HEK293 (cell line): Measurements from ENCODE around the gene SAP25.

Source experiments
- IKZF3 ChIP-seq: fragments of 450-650 bp; IDR thresholded peaks from 2 replicates; pipeline ENCODE4 v1.5.0; 2018; ENCODE audit warnings: missing biosample characterization, mild to moderate bottlenecking, missing genetic modification characterization, moderate library complexity
- INSM2 ChIP-seq: fragments of 450-650 bp; formaldehyde crosslinking; IDR thresholded peaks from 2 replicates; pipeline ENCODE4 v1.5.1; 2016; ENCODE audit warnings: missing biosample characterization, missing genetic modification characterization
- KLF17 ChIP-seq: fragments of 450-650 bp; formaldehyde crosslinking; IDR thresholded peaks from 2 replicates; pipeline ENCODE4 v1.5.1; 2016; ENCODE audit warnings: missing biosample characterization, missing genetic modification characterization
- KLF9 ChIP-seq: fragments of 450-650 bp; formaldehyde crosslinking; IDR thresholded peaks from 2 replicates; pipeline ENCODE4 v1.5.1; 2016; ENCODE audit warnings: missing biosample characterization, missing genetic modification characterization, low read depth
- MZF1 ChIP-seq: fragments of 450-650 bp; formaldehyde crosslinking; IDR thresholded peaks from 2 replicates; pipeline ENCODE4 v1.5.1; 2017; ENCODE audit warnings: missing biosample characterization, missing genetic modification characterization, borderline replicate concordance
- PATZ1 ChIP-seq: fragments of 450-650 bp; formaldehyde crosslinking; IDR thresholded peaks from 2 replicates; pipeline ENCODE4 v1.5.1; 2016; ENCODE audit warnings: missing biosample characterization, missing genetic modification characterization
- PRDM2 ChIP-seq: fragments of 450-650 bp; formaldehyde crosslinking; IDR thresholded peaks from 2 replicates; pipeline ENCODE4 v1.5.1; 2016; ENCODE audit warnings: missing biosample characterization, missing genetic modification characterization, borderline replicate concordance
- ZBTB1 ChIP-seq: fragments of 450-650 bp; formaldehyde crosslinking; IDR thresholded peaks from 2 replicates; pipeline ENCODE4 v1.5.1; 2016; ENCODE audit warnings: missing biosample characterization, missing genetic modification characterization
- ZBTB48 ChIP-seq: fragments of 450-650 bp; formaldehyde crosslinking; IDR thresholded peaks from 2 replicates; pipeline ENCODE4 v1.5.1; 2016; ENCODE audit warnings: missing biosample characterization, missing genetic modification characterization
- ZBTB7A ChIP-seq: fragments of 450-650 bp; formaldehyde crosslinking; IDR thresholded peaks from 2 replicates; pipeline ENCODE4 v1.5.1; 2016; ENCODE audit warnings: low read depth, missing biosample characterization, missing genetic modification characterization
- ZIC2 ChIP-seq: fragments of 450-650 bp; formaldehyde crosslinking; IDR thresholded peaks from 2 replicates; pipeline ENCODE4 v1.5.1; 2016; ENCODE audit warnings: missing biosample characterization, missing genetic modification characterization
- ZNF155 ChIP-seq: fragments of 450-650 bp; formaldehyde crosslinking; IDR thresholded peaks from 2 replicates; pipeline ENCODE4 v1.5.1; 2016; ENCODE audit warnings: missing biosample characterization, missing genetic modification characterization
- ZNF2 ChIP-seq: fragments of 450-650 bp; formaldehyde crosslinking; IDR thresholded peaks from 2 replicates; pipeline ENCODE4 v1.5.1; 2016; ENCODE audit warnings: missing biosample characterization, missing genetic modification characterization
- ZNF449 ChIP-seq: fragments of 450-650 bp; formaldehyde crosslinking; IDR thresholded peaks from 2 replicates; pipeline ENCODE4 v1.5.1; 2017; ENCODE audit warnings: missing biosample characterization, mild to moderate bottlenecking, missing genetic modification characterization, moderate library complexity
- ZNF555 ChIP-seq: fragments of 450-650 bp; formaldehyde crosslinking; conservative IDR thresholded peaks from 2 replicates; pipeline ENCODE4 v1.5.1; 2017; ENCODE audit warnings: missing biosample characterization, mild to moderate bottlenecking, missing genetic modification characterization, inconsistent platforms
- ZNF600 ChIP-seq: fragments of 450-650 bp; formaldehyde crosslinking; IDR thresholded peaks from 2 replicates; pipeline ENCODE4 v1.5.1; 2016; ENCODE audit warnings: missing biosample characterization, missing genetic modification characterization
- ZNF654 ChIP-seq: fragments of 450-650 bp; formaldehyde crosslinking; IDR thresholded peaks from 2 replicates; pipeline ENCODE4 v1.5.1; 2016; ENCODE audit warnings: low read depth, missing biosample characterization, missing genetic modification characterization
- ZNF664 ChIP-seq: fragments of 450-650 bp; formaldehyde crosslinking; IDR thresholded peaks from 2 replicates; pipeline ENCODE4 v1.5.1; 2016; ENCODE audit warnings: missing biosample characterization, missing genetic modification characterization
- ZNF830 ChIP-seq: fragments of 450-650 bp; IDR thresholded peaks from 2 replicates; pipeline ENCODE4 v1.5.0; 2018; ENCODE audit warnings: missing biosample characterization, missing genetic modification characterization, low read depth, mild to moderate bottlenecking, moderate library complexity

SAP25 gene

GRCh38 chr7:100563809-100564400 is 9.8 kb downstream of the SAP25 start (continued):
- 0 out of 2 replicates have a peak, but pooled peaks have one; percentile 26 for TF ChIP-seq KLF17 (tag by site-specific recombination)
- no peak for TF ChIP-seq PRDM2
- no peak for TF ChIP-seq ZNF664 (tag by site-specific recombination)
- peak; percentile 28; the same call in 1 of the 2 replicates for TF ChIP-seq ZNF600 (tag by site-specific recombination)
- no peak for TF ChIP-seq ZBTB1 (tag by site-specific recombination)
- no peak for TF ChIP-seq ZNF555 (tag by site-specific recombination)
- peak; percentile 28; the same call in 1 of the 2 replicates for TF ChIP-seq ZNF2 (tag by site-specific recombination)
- 0 out of 2 replicates have a peak, but pooled peaks have one; percentile 35 for TF ChIP-seq ZNF449
- TF ChIP-seq INSM2: no peak
- TF ChIP-seq ZNF654 (tag by site-specific recombination): peak; percentile 52
- peak; percentile 72 for TF ChIP-seq PATZ1 (tag by site-specific recombination)
- no peak for TF ChIP-seq ZBTB7A (tag by site-specific recombination)
- peak; percentile 57 for TF ChIP-seq ZIC2 (tag by site-specific recombination)
- no peak for TF ChIP-seq ZNF155 (tag by site-specific recombination)
- TF ChIP-seq ZNF830 (tag by site-specific recombination): no peak
- TF ChIP-seq MZF1 (tag by site-specific recombination): no peak
- no peak for TF ChIP-seq KLF9 (tag by site-specific recombination)
- TF ChIP-seq ZBTB48 (tag by site-specific recombination): peak; percentile 85
- TF ChIP-seq IKZF3 (tag by site-specific recombination): 0 out of 2 replicates have a peak, but pooled peaks have one; percentile 5
